ENCODE results near the gene APLP2.
A peak's percentile ranks its signal among the peaks of the same experiment; 100 is the strongest.

Gene APLP2

DNA sequence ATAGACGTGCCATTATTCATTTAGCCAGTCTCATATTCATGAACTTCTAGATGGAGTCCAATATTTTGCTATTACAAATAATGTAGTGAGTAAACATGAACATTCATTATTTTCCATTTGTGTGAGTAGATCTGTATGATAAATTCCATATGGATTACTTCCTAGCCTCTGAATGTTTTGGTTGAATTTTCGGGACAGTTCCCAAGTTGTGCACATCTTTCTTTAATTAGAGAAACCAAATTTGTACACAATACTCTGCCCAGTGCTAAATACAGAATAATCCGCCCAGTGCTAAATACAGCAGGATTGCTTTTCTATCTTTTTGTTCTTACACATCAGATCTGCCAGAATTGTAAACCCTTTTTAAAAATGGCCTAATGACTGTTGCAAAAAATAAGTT, 17.1 kb upstream of the APLP2 start:
- H3K9me3 ChIP-seq: no peaks in the 10 kb centered on the region
- no peak for TF ChIP-seq Cebpa-rat (IDR thresholded peaks at IDR 0.05)
- no peaks in the 10 kb centered on the region for H3K27me3 ChIP-seq
- H3K4me2 ChIP-seq: no peak overlapping the region
- H3K36me3 ChIP-seq: no peaks in the 10 kb centered on the region
- no peak overlapping the region for H3K9ac ChIP-seq
- no peak overlapping the region for H3K4me3 ChIP-seq
- H4K20me1 ChIP-seq: no peaks in the 10 kb centered on the region
- H3K27ac ChIP-seq: no peak overlapping the region
- H3K4me1 ChIP-seq: no peaks in the 10 kb centered on the region

DNA sequence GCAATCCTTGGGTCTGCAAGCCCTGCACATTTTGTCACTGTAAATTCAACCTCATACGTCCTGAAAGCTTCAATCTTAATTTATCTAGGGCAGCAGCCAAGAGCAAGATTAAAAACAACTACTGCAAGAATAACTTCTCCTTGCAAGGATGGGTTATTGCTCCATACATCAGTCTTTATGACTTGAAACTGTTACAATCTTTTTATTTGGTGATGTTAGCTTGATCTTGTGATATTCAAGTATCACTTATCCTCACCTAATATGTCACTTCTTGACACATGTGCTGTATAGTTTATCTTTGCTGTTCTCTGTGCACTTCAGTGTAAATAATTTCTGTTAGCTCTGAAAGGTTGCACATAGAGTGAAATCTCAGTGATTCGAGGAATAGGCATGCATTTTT, 14.7 kb upstream of the APLP2 start:
- H3K4me1 ChIP-seq: no peaks in the 10 kb centered on the region
- H3K9me3 ChIP-seq: no peaks in the 10 kb centered on the region
- no peak for TF ChIP-seq Cebpa-rat (IDR thresholded peaks at IDR 0.05)

DNA sequence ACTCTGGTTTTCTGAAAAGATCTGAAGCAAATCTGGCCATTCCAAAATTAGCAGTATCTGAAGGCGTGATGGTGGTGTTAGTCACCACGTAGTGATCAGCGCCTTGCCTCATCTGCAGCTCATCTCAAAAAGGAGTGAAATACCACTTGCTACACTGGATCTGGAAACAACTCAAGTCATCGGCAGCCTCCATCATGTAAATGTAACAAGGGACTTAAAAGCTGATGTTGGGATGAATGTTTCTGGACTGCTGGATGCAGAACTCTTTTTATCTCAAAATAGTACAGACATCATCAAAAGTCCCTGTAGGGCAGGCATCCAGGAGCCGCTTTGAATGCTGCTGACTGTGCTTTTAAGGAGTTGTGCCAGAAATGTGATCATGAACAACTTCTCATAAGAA, 14.1 kb upstream of the APLP2 start:
- Histone ChIP-seq H3K4me1 (no peaks in the 10 kb centered on the region), H3K36me3 (no peaks in the 10 kb centered on the region), H3K27ac (no peak overlapping the region), H4K20me1 (no peaks in the 10 kb centered on the region), H3K9me3 (no peaks in the 10 kb centered on the region), H3K9ac (no peak overlapping the region), H3K4me2 (no peak overlapping the region), H3K4me3 (no peak overlapping the region), H3K27me3 (no peaks in the 10 kb centered on the region)
- TF ChIP-seq Cebpa-rat (IDR thresholded peaks at IDR 0.05): no peak

More for the DNA sequence above, 14.7 kb upstream of the APLP2 start:
- H3K4me3 ChIP-seq: no peak overlapping the region
- no peaks in the 10 kb centered on the region for H3K27me3 ChIP-seq
- no peak overlapping the region for H3K27ac ChIP-seq
- no peaks in the 10 kb centered on the region for H4K20me1 ChIP-seq
- H3K36me3 ChIP-seq: no peaks in the 10 kb centered on the region
- H3K9ac ChIP-seq: no peak overlapping the region
- H3K4me2 ChIP-seq: no peak overlapping the region

DNA sequence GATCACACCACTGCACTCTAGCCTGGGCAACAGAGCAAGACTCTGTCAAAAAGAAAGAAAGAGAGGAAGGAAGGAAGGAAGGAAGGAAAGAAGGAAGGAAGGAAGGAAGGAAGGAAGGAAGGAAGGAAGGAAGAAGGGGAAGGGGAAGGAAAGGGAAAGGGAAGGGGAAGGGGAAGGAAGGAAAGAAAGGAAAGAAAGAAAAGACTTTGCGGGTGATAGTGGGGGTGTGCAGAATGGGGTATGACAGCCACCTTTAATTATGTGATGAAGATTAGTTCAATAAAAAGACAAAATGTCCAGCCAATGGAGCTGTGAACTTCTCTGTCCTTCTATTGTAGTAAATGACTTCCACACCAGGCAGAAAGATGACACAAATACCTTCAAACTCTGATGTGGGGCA, 8.7 kb upstream of the APLP2 start:
- H3K4me2 ChIP-seq: no peak overlapping the region
- H3K36me3 ChIP-seq: no peaks in the 10 kb centered on the region
- H3K9me3 ChIP-seq: no peaks in the 10 kb centered on the region
- TF ChIP-seq Cebpa-rat (IDR thresholded peaks at IDR 0.05): no peak
- no peak overlapping the region for H3K4me3 ChIP-seq
- H4K20me1 ChIP-seq: no peaks in the 10 kb centered on the region
- H3K4me1 ChIP-seq: peaks cover 19% of the 10 kb centered on the region
- no peaks in the 10 kb centered on the region for H3K27me3 ChIP-seq
- H3K9ac ChIP-seq: no peak overlapping the region
- no peak overlapping the region for H3K27ac ChIP-seq

DNA sequence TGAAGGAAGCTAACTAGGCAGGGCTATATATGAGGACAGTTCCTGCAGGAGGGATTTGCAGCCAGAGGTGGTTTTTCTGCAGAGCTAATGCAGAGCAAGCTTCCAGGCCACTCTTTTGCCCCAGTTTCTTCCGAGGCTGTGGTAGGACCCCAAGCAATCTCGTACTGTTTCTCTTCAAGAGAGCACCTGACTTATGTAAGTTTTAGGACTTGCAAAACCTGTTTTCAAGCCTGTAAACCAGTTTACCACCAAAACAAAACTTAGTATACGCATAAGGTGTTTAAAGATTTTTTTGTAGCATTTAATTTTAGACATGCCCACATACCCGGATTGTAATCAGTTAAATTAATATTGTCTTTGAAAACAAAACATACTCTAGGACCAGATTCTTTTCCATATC, 7.7 kb upstream of the APLP2 start:
- Histone ChIP-seq H3K9me3 (no peaks in the 10 kb centered on the region), H3K4me1 (peaks cover 29% of the 10 kb centered on the region), H3K27ac (no peak overlapping the region), H3K4me3 (no peak overlapping the region), H3K9ac (no peak overlapping the region), H4K20me1 (no peaks in the 10 kb centered on the region), H3K4me2 (no peak overlapping the region), H3K27me3 (no peaks in the 10 kb centered on the region), H3K36me3 (no peaks in the 10 kb centered on the region)
- TF ChIP-seq Cebpa-rat (IDR thresholded peaks at IDR 0.05): no peak

- no peak overlapping the region for H3K4me2 ChIP-seq
- peaks cover 36% of the 10 kb centered on the region for H3K4me1 ChIP-seq
- H3K9me3 ChIP-seq: no peaks in the 10 kb centered on the region
- H4K20me1 ChIP-seq: no peaks in the 10 kb centered on the region
- no peak overlapping the region for H3K4me3 ChIP-seq
- H3K27ac ChIP-seq: no peak overlapping the region
- no peaks in the 10 kb centered on the region for H3K36me3 ChIP-seq
- no peak overlapping the region for H3K9ac ChIP-seq
- no peak for TF ChIP-seq Cebpa-rat (IDR thresholded peaks at IDR 0.05)
- H3K27me3 ChIP-seq: peaks cover 2% of the 10 kb centered on the region; the same call in 1 of the 2 replicates
Measured at GRCh38 chr11:130063451-130063850, 6.2 kb upstream of the APLP2 start.

- Histone ChIP-seq H3K4me1 (peaks cover 43% of the 10 kb centered on the region), H3K27ac (no peak overlapping the region), H4K20me1 (no peaks in the 10 kb centered on the region), H3K9me3 (no peaks in the 10 kb centered on the region), H3K36me3 (no peaks in the 10 kb centered on the region), H3K9ac (no peak overlapping the region), H3K4me2 (peak overlapping the region; percentile 63), H3K4me3 (no peak overlapping the region), H3K27me3 (peaks cover 5% of the 10 kb centered on the region)
- TF ChIP-seq Cebpa-rat (IDR thresholded peaks at IDR 0.05): no peak
Measured at GRCh38 chr11:130064596-130064995, 5.1 kb upstream of the APLP2 start.

GRCh38 chr11:130066338-130066737, 3.4 kb upstream of the APLP2 start:
- Histone ChIP-seq H3K27me3 (peaks cover 15% of the 10 kb centered on the region), H3K36me3 (no peaks in the 10 kb centered on the region), H4K20me1 (peaks cover 15% of the 10 kb centered on the region), H3K4me3 (no peak overlapping the region), H3K4me1 (peaks cover 47% of the 10 kb centered on the region), H3K27ac (no peak overlapping the region), H3K4me2 (peak overlapping the region; percentile 73), H3K9ac (no peak overlapping the region), H3K9me3 (no peaks in the 10 kb centered on the region)
- no peak for TF ChIP-seq Cebpa-rat (IDR thresholded peaks at IDR 0.05)

DNA sequence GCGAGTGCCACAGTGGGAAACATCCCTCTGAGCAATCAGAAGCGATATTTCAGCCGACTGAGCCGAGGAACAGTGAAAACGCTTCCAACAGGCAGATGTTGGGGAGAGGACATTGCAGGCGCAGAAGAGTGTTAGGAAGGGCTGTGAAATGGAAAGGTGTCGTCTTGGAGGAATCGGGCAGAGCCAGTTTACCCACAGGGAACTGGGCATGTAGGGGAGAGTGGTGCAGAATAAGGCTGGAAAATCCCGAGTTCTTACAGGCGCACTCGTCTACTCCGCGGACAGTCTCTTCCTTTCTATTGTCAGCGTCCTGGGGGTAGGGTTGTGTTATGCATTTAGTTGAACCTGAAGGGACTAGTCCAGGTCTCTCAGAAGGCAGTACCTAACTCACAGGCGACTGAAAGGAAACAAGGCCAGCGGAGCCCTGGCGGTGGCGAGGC, 1.1 kb upstream of the APLP2 start:
- Histone ChIP-seq H3K27ac (no peak overlapping the region; the same call in 1 of the 2 replicates), H3K4me1 (peaks cover 50% of the 10 kb centered on the region), H4K20me1 (peaks cover 37% of the 10 kb centered on the region), H3K9ac (peak overlapping the region; percentile 75), H3K4me2 (peak overlapping the region; percentile 98), H3K9me3 (no peaks in the 10 kb centered on the region), H3K4me3 (peak overlapping the region; percentile 91), H3K36me3 (no peaks in the 10 kb centered on the region), H3K27me3 (peaks cover 29% of the 10 kb centered on the region)
- no peak for TF ChIP-seq Cebpa-rat (IDR thresholded peaks at IDR 0.05)

- Histone ChIP-seq H3K27me3 (peaks cover 29% of the 10 kb centered on the region), H3K27ac (peak overlapping the region; percentile 51), H3K4me3 (peak overlapping the region; percentile 91), H4K20me1 (peaks cover 43% of the 10 kb centered on the region), H3K9ac (peak overlapping the region; percentile 75), H3K4me2 (peak overlapping the region; percentile 98), H3K4me1 (peaks cover 49% of the 10 kb centered on the region), H3K36me3 (no peaks in the 10 kb centered on the region), H3K9me3 (no peaks in the 10 kb centered on the region)
- TF ChIP-seq Cebpa-rat (IDR thresholded peaks at IDR 0.05): no peak
Measured at GRCh38 chr11:130068986-130069658, 572 bp upstream of the APLP2 start.
